Hippocampal formation (tissue), 2 donors: ENCODE results near the gene TRAPPC3L.

Experiments used
- DNase-seq, 2 donors: peaks; one replicate each; lab custom pipeline; 2025; lab: John Stamatoyannopoulos, UW

The TRAPPC3L gene

GRCh38 chr6:116465246-116465645, 80.2 kb downstream of the TRAPPC3L start:
- DNase-seq: no peak

GRCh38 chr6:116463301-116463700, 82.2 kb downstream of the TRAPPC3L start:
- no peak for DNase-seq

DNA sequence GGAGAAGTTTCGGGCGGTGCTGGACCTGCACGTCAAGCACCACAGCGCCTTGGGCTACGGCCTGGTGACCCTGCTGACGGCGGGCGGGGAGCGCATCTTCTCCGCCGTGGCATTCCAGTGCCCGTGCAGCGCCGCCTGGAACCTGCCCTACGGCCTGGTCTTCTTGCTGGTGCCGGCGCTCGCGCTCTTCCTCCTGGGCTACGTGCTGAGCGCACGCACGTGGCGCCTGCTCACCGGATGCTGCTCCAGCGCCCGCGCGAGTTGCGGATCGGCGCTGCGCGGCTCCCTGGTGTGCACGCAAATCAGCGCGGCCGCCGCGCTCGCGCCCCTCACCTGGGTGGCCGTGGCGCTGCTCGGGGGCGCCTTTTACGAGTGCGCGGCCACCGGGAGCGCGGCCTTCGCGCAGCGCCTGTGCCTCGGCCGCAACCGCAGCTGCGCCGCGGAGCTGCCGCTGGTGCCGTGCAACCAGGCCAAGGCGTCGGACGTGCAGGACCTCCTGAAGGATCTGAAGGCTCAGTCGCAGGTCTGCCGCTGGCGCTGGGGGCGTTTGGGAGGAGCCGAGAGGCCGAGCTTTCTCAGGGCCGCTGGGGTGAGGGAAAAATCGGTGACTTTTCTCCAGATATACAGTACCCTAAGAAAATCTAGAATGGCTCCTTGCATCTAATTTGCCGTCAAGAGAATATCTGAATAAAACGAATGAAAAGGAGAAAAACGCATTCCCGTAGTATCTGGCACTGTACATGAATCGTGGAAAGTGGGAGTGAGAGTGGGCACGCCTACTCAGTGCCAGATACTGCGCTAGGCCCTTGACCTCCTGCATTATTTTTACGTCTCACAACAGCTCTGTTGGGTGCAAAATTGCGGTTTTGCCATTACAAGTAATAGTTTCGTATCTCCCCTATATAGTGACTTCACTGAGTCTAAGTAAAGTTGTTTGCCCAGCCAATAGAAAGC, 83.3 kb downstream of the TRAPPC3L start:
- DNase-seq: no peak

GRCh38 chr6:116461331-116461931, 84.1 kb downstream of the TRAPPC3L start, which contains the start of gene CALHM6:
Gene CALHM6, plus strand, starts transcription at chr6:116461375. Its CDS starts 555 bp downstream, at chr6:116461930.
- no peak for DNase-seq

- no peak for DNase-seq
These were observed 85.6 kb downstream of the TRAPPC3L start for GRCh38 chr6:116459927-116460326.

DNA sequence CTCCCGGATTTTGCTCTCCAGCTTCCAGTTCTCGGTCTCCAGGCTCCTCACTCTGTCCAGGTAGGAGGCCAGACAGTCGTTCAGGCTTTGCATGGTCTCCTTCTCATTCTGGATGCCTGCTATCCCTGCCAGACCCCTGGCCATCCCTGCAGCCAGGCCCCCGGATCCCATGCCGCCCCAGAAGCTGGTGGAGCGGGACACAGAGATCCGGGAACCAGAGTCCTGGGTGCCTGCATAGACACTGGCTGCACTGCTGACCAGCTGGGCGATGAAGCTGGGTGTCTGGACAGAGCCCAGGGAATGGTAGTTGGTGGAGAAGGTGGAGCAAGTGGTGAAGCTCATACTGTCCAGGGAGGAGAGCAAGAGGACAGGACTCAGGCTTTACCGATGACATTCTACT, 87.2 kb downstream of the TRAPPC3L start:
- DNase-seq: no peak

- DNase-seq: no peak
These were observed 88.6 kb downstream of the TRAPPC3L start for GRCh38 chr6:116456927-116457326.

- DNase-seq: no peak
These were observed 89.4 kb downstream of the TRAPPC3L start for GRCh38 chr6:116456106-116456505.

GRCh38 chr6:116452531-116452930, 93.0 kb downstream of the TRAPPC3L start:
- DNase-seq: no peak

DNA sequence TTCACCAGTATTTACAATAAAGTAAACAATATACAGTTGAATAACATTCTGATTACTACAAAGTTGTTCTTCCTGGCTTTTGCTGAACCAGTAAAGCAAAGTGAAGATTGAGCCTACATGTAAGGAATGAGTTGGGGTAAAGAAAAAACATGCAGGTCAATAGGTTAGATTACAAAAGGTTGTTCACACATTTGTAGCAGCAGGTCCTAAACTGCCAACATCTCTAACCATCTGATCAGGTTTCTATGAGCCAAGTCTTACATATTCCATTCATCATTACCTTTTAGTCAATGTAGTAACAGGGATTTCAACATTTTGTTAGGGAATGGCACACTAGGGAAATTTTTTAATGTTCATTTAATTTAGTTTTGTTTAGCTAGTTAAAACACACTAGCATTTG, 93.6 kb downstream of the TRAPPC3L start:
- DNase-seq: no peak

GRCh38 chr6:116450769-116451740, 94.4 kb downstream of the TRAPPC3L start:
- no peak for DNase-seq

DNA sequence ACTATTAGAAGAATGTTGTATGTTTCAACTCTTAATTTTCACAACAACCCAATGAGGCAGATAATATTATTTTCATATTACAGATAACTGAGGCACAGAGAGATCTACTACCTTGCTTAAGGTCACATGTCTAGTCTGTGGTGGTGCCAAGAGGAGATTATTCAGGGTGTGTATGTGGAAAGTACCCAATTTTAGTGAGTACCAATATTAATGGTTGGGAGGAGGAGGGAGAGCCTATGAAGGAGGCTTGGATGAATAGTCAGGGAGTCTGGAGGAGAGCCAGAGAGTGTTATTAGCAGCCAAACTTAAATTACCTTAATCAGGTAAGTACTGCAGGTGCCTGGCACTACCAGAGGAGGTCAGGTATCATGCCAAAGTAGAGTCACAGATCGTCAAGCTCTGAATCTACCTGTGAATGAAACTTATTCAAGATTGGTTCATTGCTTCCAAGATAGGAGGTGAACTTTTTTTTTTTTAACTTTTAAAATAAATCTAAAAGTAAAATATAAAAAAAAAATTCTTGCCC, 95.2 kb downstream of the TRAPPC3L start:
- no peak for DNase-seq

- no peak for DNase-seq
These were observed 95.9 kb downstream of the TRAPPC3L start for GRCh38 chr6:116449565-116449964.

- DNase-seq: no peak
These were observed 97.9 kb downstream of the TRAPPC3L start for GRCh38 chr6:116447496-116448011.

- DNase-seq: no peak
These were observed 98.4 kb downstream of the TRAPPC3L start for GRCh38 chr6:116447052-116447451.

DNA sequence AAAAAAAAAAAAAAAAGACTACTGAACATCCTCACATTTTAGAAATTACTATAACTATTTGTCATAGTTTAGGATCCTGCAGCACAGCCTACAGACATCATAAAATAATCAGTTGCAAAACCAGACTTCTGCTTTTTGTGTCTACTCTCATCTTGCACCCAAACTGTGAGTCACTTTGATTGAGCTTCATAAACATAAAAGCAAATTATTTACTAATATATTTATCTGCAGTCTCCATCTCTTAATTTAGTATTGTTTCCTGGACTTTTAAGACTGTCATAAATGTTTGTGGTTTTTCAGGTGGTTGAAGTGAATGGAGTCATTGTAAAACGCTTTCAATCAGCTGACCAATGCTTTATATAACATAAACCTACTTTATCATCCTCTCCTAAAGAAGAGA, 99.1 kb downstream of the TRAPPC3L start:
- DNase-seq: no peak

- DNase-seq: no peak
These were observed 100.4 kb downstream of the TRAPPC3L start for GRCh38 chr6:116445102-116445501.
